ENCODE results near the gene CBX4. TPM values are rescaled to one million over a fixed set of nuclear protein-coding genes. Genes with fewer than 3 reads are reported as not detected.

CBX4 gene
- total RNA-seq, 1 experiment from 2014 or later: 53.5 TPM

DNA sequence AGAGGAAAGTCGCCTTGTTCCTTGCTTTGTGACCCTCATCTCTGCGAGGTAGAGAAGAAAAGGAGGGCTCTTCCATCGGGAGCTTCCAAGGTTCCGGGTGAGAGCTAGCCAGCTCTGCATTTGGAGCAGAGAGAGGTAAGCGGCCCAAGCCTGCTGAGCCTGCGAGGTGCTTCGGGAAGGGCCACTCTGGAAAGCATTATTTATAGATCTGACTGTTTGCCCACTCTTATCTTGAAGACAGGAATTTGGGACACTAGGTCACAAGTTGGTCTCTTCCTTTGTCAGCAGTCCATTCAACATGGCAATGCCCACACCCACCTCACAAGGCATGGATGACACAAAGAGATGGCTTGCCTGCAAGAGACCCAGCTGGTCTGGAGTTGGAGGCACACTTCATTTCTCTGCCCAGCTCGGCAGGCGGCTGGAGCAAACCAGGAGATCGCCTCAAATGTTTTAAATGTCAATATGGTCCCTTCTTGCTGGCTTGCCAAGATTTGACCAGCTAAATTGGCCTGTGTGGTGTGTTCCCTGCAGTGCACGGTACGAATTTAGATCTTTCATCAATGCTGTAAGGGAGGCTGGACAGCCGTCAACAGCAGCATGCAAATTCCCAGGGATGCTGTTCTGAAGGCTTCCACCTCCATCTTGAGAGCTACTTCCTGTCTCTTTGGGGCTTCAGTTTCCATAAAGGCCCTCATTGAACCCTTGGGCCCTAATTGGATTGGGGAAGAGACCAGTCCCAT lies 19.5 kb downstream of the CBX4 start:
- no peaks in the 10 kb centered on the region for H3K27me3 ChIP-seq (ENCODE audit: low read length)
- no peaks in the 10 kb centered on the region for H3K9me3 ChIP-seq (ENCODE audit: low read length)
- TF ChIP-seq, protein P1, sequence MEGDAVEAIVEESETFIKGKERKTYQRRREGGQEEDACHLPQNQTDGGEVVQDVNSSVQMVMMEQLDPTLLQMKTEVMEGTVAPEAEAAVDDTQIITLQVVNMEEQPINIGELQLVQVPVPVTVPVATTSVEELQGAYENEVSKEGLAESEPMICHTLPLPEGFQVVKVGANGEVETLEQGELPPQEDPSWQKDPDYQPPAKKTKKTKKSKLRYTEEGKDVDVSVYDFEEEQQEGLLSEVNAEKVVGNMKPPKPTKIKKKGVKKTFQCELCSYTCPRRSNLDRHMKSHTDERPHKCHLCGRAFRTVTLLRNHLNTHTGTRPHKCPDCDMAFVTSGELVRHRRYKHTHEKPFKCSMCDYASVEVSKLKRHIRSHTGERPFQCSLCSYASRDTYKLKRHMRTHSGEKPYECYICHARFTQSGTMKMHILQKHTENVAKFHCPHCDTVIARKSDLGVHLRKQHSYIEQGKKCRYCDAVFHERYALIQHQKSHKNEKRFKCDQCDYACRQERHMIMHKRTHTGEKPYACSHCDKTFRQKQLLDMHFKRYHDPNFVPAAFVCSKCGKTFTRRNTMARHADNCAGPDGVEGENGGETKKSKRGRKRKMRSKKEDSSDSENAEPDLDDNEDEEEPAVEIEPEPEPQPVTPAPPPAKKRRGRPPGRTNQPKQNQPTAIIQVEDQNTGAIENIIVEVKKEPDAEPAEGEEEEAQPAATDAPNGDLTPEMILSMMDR (conservative IDR thresholded peaks at IDR 0.05; ENCODE audit: low read depth, low read length): no peak
- TF ChIP-seq EZH2phosphoT487 (IDR thresholded peaks at IDR 0.05; ENCODE audit: borderline replicate concordance, low read length) (no peak), EZH2 (IDR thresholded peaks at IDR 0.05; ENCODE audit: low read length, unreplicated experiment) (no peak)
- H3K4me2 ChIP-seq (ENCODE audit: low read length): no peak overlapping the region
- H2AFZ ChIP-seq (ENCODE audit: low read length): no peak overlapping the region
- BruUV-seq (replicated peaks): no TSS peak
- H3K79me2 ChIP-seq (ENCODE audit: low read length): no peaks in the 10 kb centered on the region
- no peaks in the 10 kb centered on the region for H4K20me1 ChIP-seq (ENCODE audit: low read length)
- DNase-seq (no peak), ATAC-seq (no peak)
- no peaks in the 10 kb centered on the region for H3K9me2 ChIP-seq (replicated peaks; ENCODE audit: low read length)
- H3K36me3 ChIP-seq (ENCODE audit: low read depth, low read length): no peaks in the 10 kb centered on the region
- peaks cover 2% of the 10 kb centered on the region for H3K4me1 ChIP-seq (ENCODE audit: insufficient read depth, low read length)
- H3K9ac ChIP-seq (ENCODE audit: low read length): no peak overlapping the region
- no peaks in the 10 kb centered on the region for H3F3A ChIP-seq (ENCODE audit: low read length, unreplicated experiment)
- ChIA-PET POLR2A (ENCODE audit: unreplicated experiment) (no interaction called here), CTCF (interaction anchor here (1.0 kb wide), 1 partner anchor 12 kb away, joined by 3 read pairs; no protein-coding TSS in a partner anchor)
- no peak overlapping the region for H3K4me3 ChIP-seq (ENCODE audit: low read length)
- intact Hi-C loops (cut with micrococcal nuclease): no loop called here
- H3K27ac ChIP-seq (ENCODE audit: low read length): no peak overlapping the region

DNA sequence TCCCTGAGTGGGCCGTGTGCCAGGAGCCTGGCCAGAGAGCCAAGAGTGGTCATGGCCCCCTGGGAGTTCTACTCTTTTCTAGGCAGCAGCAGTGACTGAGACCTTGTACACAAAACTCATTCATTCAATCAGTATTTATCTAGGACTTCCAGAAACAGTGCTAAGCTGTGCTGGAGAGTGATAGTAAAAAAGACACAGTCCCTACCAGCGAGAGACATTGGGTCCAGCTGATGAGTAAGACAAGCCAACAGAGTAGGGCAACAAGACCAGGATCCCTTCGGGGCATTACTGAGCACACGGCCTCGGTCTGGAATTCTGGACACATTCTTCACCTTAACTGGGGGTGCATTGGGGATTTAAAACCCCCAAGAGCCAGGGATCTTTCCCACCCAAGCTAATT lies 20.2 kb downstream of the CBX4 start:
- Histone ChIP-seq H3K9me3 (ENCODE audit: low read length) (no peaks in the 10 kb centered on the region), H3K27me3 (ENCODE audit: low read length) (no peaks in the 10 kb centered on the region), H3K4me3 (ENCODE audit: low read length) (no peak overlapping the region), H3K27ac (ENCODE audit: low read length) (no peak overlapping the region), H3K4me1 (ENCODE audit: insufficient read depth, low read length) (peaks cover 8% of the 10 kb centered on the region), H3K4me2 (ENCODE audit: low read length) (no peak overlapping the region), H4K20me1 (ENCODE audit: low read length) (no peaks in the 10 kb centered on the region), H2AFZ (ENCODE audit: low read length) (no peak overlapping the region), H3K9me2 (replicated peaks; ENCODE audit: low read length) (no peaks in the 10 kb centered on the region), H3K79me2 (ENCODE audit: low read length) (no peaks in the 10 kb centered on the region), H3K9ac (ENCODE audit: low read length) (no peak overlapping the region), H3K36me3 (ENCODE audit: low read depth, low read length) (no peaks in the 10 kb centered on the region), H3F3A (ENCODE audit: low read length, unreplicated experiment) (no peaks in the 10 kb centered on the region)
- ATAC-seq (no peak), DNase-seq (no peak)
- intact Hi-C loops (cut with micrococcal nuclease): no loop called here
- no TSS peak for BruUV-seq (replicated peaks)
- ChIA-PET POLR2A (ENCODE audit: unreplicated experiment) (interaction anchor here (0.6 kb wide), 2 partner anchors 23 to 972 kb away, joined by 3 read pairs; no protein-coding TSS in a partner anchor), CTCF (interaction anchor here (0.9 to 1.0 kb wide), 2 partner anchors 12 to 20 kb away, joined by 3 to 7 read pairs; partner anchors contain the start of gene CBX4)
- TF ChIP-seq EZH2 (IDR thresholded peaks at IDR 0.05; ENCODE audit: low read length, unreplicated experiment) (no peak), EZH2phosphoT487 (IDR thresholded peaks at IDR 0.05; ENCODE audit: borderline replicate concordance, low read length) (no peak)
- TF ChIP-seq, protein P1 (conservative IDR thresholded peaks at IDR 0.05; ENCODE audit: low read depth, low read length): no peak

All from PC-3 (cell line).